Measurements from ENCODE around the gene SLC9A7. TPM values are rescaled to one million over a fixed set of nuclear protein-coding genes. Genes with fewer than 3 reads are reported as not detected.

SLC9A7 gene
- total RNA-seq, 1 experiment from 2014 or later = 74.3 TPM

- Histone ChIP-seq H3K9me2 (replicated peaks; ENCODE audit: low read length) (no peaks in the 10 kb centered on the region), H3K4me1 (ENCODE audit: insufficient read depth, low read length) (no peaks in the 10 kb centered on the region), H3K79me2 (ENCODE audit: low read length) (peaks cover 69% of the 10 kb centered on the region), H2AFZ (ENCODE audit: low read length) (no peak overlapping the region), H3K9me3 (ENCODE audit: low read length) (no peaks in the 10 kb centered on the region), H3K27ac (ENCODE audit: low read length) (no peak overlapping the region), H3K36me3 (ENCODE audit: low read depth, low read length) (0 out of 2 replicates have a peak, but pooled peaks cover 2% of the 10 kb centered on the region), H3F3A (ENCODE audit: low read length, unreplicated experiment) (no peaks in the 10 kb centered on the region), H3K4me3 (ENCODE audit: low read length) (no peak overlapping the region), H4K20me1 (ENCODE audit: low read length) (0 out of 2 replicates have a peak, but pooled peaks cover 4% of the 10 kb centered on the region), H3K27me3 (ENCODE audit: low read length) (no peaks in the 10 kb centered on the region), H3K9ac (ENCODE audit: low read length) (no peak overlapping the region), H3K4me2 (ENCODE audit: low read length) (no peak overlapping the region)
- POLR2A ChIA-PET (ENCODE audit: unreplicated experiment) = no interaction called here
- BruUV-seq (replicated peaks) = no TSS peak
- CTCF ChIA-PET = no interaction called here
- intact Hi-C loops (cut with micrococcal nuclease) = no loop called here
- no peak for DNase-seq
- no peak for ATAC-seq
- TF ChIP-seq CTCF (conservative IDR thresholded peaks at IDR 0.05; ENCODE audit: low read depth, low read length) (no peak), EZH2phosphoT487 (IDR thresholded peaks at IDR 0.05; ENCODE audit: borderline replicate concordance, low read length) (no peak), EZH2 (IDR thresholded peaks at IDR 0.05; ENCODE audit: low read length, unreplicated experiment) (no peak)
These were observed 63.4 kb downstream of the SLC9A7 start for GRCh38 chrX:46695491-46695890.

DNA sequence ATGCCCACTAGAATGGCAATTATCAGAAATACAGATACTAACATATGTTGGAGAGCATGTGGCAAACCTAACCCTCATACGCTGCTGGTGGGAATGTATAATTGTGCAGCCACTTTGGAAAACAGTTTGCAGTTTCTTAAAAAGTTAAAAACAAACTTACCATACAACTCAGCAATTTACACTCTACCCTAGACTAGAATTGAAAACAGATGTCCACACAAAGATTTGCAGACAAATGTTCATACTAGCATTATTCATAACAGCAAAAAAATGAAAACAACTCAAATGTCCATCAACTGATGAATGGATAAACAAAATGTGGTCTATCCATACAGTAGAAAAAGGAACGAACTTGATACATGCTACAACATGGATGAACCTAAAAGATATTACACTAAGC lies 64.4 kb downstream of the SLC9A7 start:
- ChIA-PET POLR2A (ENCODE audit: unreplicated experiment) (no interaction called here), CTCF (no interaction called here)
- Histone ChIP-seq H3F3A (ENCODE audit: low read length, unreplicated experiment) (no peaks in the 10 kb centered on the region), H3K4me2 (ENCODE audit: low read length) (no peak overlapping the region), H3K4me3 (ENCODE audit: low read length) (no peak overlapping the region), H3K27me3 (ENCODE audit: low read length) (no peaks in the 10 kb centered on the region), H3K4me1 (ENCODE audit: insufficient read depth, low read length) (no peaks in the 10 kb centered on the region), H3K79me2 (ENCODE audit: low read length) (peaks cover 59% of the 10 kb centered on the region), H3K36me3 (ENCODE audit: low read depth, low read length) (0 out of 2 replicates have a peak, but pooled peaks cover 2% of the 10 kb centered on the region), H3K9me3 (ENCODE audit: low read length) (no peaks in the 10 kb centered on the region), H3K9ac (ENCODE audit: low read length) (no peak overlapping the region), H3K9me2 (replicated peaks; ENCODE audit: low read length) (no peaks in the 10 kb centered on the region), H4K20me1 (ENCODE audit: low read length) (0 out of 2 replicates have a peak, but pooled peaks cover 4% of the 10 kb centered on the region), H2AFZ (ENCODE audit: low read length) (no peak overlapping the region), H3K27ac (ENCODE audit: low read length) (no peak overlapping the region)
- TF ChIP-seq EZH2 (IDR thresholded peaks at IDR 0.05; ENCODE audit: low read length, unreplicated experiment) (no peak), EZH2phosphoT487 (IDR thresholded peaks at IDR 0.05; ENCODE audit: borderline replicate concordance, low read length) (no peak), CTCF (conservative IDR thresholded peaks at IDR 0.05; ENCODE audit: low read depth, low read length) (no peak)
- ATAC-seq (no peak), DNase-seq (no peak)
- intact Hi-C loops (cut with micrococcal nuclease) = no loop called here
- BruUV-seq (replicated peaks) = no TSS peak

DNA sequence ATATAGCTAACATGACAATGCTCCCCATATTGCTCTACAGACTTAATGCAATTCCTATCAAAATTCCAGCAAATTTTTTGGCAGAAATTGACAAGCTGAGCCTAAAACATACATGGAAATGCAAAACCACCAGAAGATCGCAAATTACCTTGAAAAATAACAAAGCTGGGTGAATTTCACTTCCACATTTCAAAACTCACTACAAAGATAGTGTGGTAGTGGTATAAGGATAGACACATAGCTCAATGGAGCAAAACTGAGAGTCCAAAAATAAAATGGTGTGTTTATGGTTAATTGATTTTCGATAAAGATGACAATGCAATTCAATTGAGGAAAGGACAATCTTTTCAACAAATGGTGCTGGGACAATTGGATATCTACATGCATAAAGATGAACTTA lies 65.8 kb downstream of the SLC9A7 start:
- CTCF ChIA-PET = no interaction called here
- intact Hi-C loops (cut with micrococcal nuclease) = no loop called here
- H3K79me2 ChIP-seq (ENCODE audit: low read length) = peaks cover 50% of the 10 kb centered on the region
- TF ChIP-seq CTCF (conservative IDR thresholded peaks at IDR 0.05; ENCODE audit: low read depth, low read length) (no peak), EZH2 (IDR thresholded peaks at IDR 0.05; ENCODE audit: low read length, unreplicated experiment) (no peak), EZH2phosphoT487 (IDR thresholded peaks at IDR 0.05; ENCODE audit: borderline replicate concordance, low read length) (no peak)
- H3K27ac ChIP-seq (ENCODE audit: low read length) = no peak overlapping the region
- DNase-seq (no peak), ATAC-seq (no peak)
- H2AFZ ChIP-seq (ENCODE audit: low read length) = no peak overlapping the region
- H4K20me1 ChIP-seq (ENCODE audit: low read length) = 0 out of 2 replicates have a peak, but pooled peaks cover 4% of the 10 kb centered on the region
- no peaks in the 10 kb centered on the region for H3K9me3 ChIP-seq (ENCODE audit: low read length)
- POLR2A ChIA-PET (ENCODE audit: unreplicated experiment) = no interaction called here
- H3K9me2 ChIP-seq (replicated peaks; ENCODE audit: low read length) = no peaks in the 10 kb centered on the region
- no peak overlapping the region for H3K4me3 ChIP-seq (ENCODE audit: low read length)
- no TSS peak for BruUV-seq (replicated peaks)
- H3K27me3 ChIP-seq (ENCODE audit: low read length) = no peaks in the 10 kb centered on the region
- H3F3A ChIP-seq (ENCODE audit: low read length, unreplicated experiment) = no peaks in the 10 kb centered on the region
- no peak overlapping the region for H3K4me2 ChIP-seq (ENCODE audit: low read length)
- 0 out of 2 replicates have a peak, but pooled peaks cover 2% of the 10 kb centered on the region for H3K36me3 ChIP-seq (ENCODE audit: low read depth, low read length)
- no peaks in the 10 kb centered on the region; the same call in 1 of the 2 replicates for H3K4me1 ChIP-seq (ENCODE audit: insufficient read depth, low read length)
- H3K9ac ChIP-seq (ENCODE audit: low read length) = no peak overlapping the region

Measured in PC-3 (cell line).